ENCODE results near the gene CRTC2. TPM values are rescaled to one million over a fixed set of nuclear protein-coding genes. Genes with fewer than 3 reads are reported as not detected.
"Not testable (repeated sequence)": the region's sequence is repeated elsewhere in the genome, so short reads cannot be mapped to it uniquely, and the experiment has no call there.

The CRTC2 gene
- total and polyA plus RNA-seq, 2 of the 4 experiments (the other 2 are of a cell fraction): 2.7 to 20.1 TPM

- Histone ChIP-seq H3K79me1 (ENCODE audit: low read depth in 1 of 2, low read length in 2 of 2) (peaks cover 8 to 67% of the 10 kb centered on the region in 2 experiments), H2BK20ac (ENCODE audit: low read depth, low read length) (no peak overlapping the region), H4K8ac (ENCODE audit: low read depth in 2 of 2, low read length in 2 of 2) (no peak overlapping the region), H4K20me1 (ENCODE audit: insufficient read depth, low read length) (peaks cover 55% of the 10 kb centered on the region), H3K27me3 (ENCODE audit: control insufficient read depth, insufficient read depth, low read length) (no peaks in the 10 kb centered on the region), H3K36me3 (ENCODE audit: control insufficient read depth, insufficient read depth, low read length) (peaks cover 6% of the 10 kb centered on the region; the same call in 1 of the 2 replicates), H2BK15ac (ENCODE audit: low read depth, low read length) (no peak overlapping the region), H3K9ac (ENCODE audit: low read depth, low read length) (no peak overlapping the region), H3K9me3 (ENCODE audit: control insufficient read depth, insufficient read depth, low read length) (no peaks in the 10 kb centered on the region), H2BK5ac (ENCODE audit: low read depth, low read length, poor library complexity, severe bottlenecking) (no peak overlapping the region), H4K5ac (ENCODE audit: low read depth, low read length) (no peak overlapping the region), H3K23ac (ENCODE audit: low read depth, low read length) (no peak overlapping the region), H3K4me1 (ENCODE audit: control insufficient read depth, insufficient read depth, low read length) (no peaks in the 10 kb centered on the region), H2AFZ (replicated peaks; ENCODE audit: low read length, poor library complexity) (no peak overlapping the region), H3K9me1 (ENCODE audit: insufficient read depth, low read length) (0 out of 2 replicates have a peak, but pooled peaks cover 2% of the 10 kb centered on the region), H3K27ac (ENCODE audit: insufficient read depth, low read length) (no peak overlapping the region), H4K91ac (ENCODE audit: insufficient read depth, low read depth, low read length) (no peak overlapping the region), H2AK5ac (ENCODE audit: low read depth, low read length) (no peak overlapping the region), H2AK9ac (replicated peaks; ENCODE audit: low read depth, low read length, poor library complexity) (no peak overlapping the region), H3K4ac (ENCODE audit: low read depth, low read length) (no peak overlapping the region), H3K4me3 (ENCODE audit: insufficient read depth, low read depth, low read length) (no peak overlapping the region), H3K4me2 (ENCODE audit: low read depth, low read length) (no peak overlapping the region), H2BK120ac (ENCODE audit: low read depth, low read length) (no peak overlapping the region), H3K14ac (replicated peaks; ENCODE audit: low read depth, low read length) (no peak overlapping the region), H3K56ac (ENCODE audit: extremely low read depth, insufficient read depth, low read length) (no peak overlapping the region), H3K18ac (ENCODE audit: low read depth, low read length) (no peak overlapping the region)
- WGBS, 2 experiments (ENCODE audit: extremely low coverage in 2 of 2, insufficient read length in 1 of 2): no CpG with 5 or more reads among the region's 2 CpGs
- DNase-seq: no peak
- no peak for ATAC-seq (ENCODE audit: low read depth)
- in situ Hi-C loops (cut with MboI; ENCODE audit: low sequenced_read_pairs): no loop called here
- CTCF ChIA-PET: no interaction called here
- POLR2A ChIA-PET (ENCODE audit: unreplicated experiment): no interaction called here
- BruUV-seq (replicated peaks): no TSS peak
- TF ChIP-seq, protein P1, sequence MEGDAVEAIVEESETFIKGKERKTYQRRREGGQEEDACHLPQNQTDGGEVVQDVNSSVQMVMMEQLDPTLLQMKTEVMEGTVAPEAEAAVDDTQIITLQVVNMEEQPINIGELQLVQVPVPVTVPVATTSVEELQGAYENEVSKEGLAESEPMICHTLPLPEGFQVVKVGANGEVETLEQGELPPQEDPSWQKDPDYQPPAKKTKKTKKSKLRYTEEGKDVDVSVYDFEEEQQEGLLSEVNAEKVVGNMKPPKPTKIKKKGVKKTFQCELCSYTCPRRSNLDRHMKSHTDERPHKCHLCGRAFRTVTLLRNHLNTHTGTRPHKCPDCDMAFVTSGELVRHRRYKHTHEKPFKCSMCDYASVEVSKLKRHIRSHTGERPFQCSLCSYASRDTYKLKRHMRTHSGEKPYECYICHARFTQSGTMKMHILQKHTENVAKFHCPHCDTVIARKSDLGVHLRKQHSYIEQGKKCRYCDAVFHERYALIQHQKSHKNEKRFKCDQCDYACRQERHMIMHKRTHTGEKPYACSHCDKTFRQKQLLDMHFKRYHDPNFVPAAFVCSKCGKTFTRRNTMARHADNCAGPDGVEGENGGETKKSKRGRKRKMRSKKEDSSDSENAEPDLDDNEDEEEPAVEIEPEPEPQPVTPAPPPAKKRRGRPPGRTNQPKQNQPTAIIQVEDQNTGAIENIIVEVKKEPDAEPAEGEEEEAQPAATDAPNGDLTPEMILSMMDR (conservative IDR thresholded peaks at IDR 0.05; ENCODE audit: low read depth, low read length): no peak
- no peak for TF ChIP-seq RFX5 (IDR thresholded peaks at IDR 0.05; ENCODE audit: low read depth, low read length)
- dilution Hi-C loops (cut with HindIII; ENCODE audit: low sequenced_read_pairs, unreplicated experiment): loop anchor here (25.0 kb wide), 1 partner anchor 100 kb away; no protein-coding TSS in a partner anchor
- intact Hi-C loops (cut with micrococcal nuclease): no loop called here
Measured at GRCh38 chr1:153912349-153912748, 46.1 kb downstream of the CRTC2 start.

DNA sequence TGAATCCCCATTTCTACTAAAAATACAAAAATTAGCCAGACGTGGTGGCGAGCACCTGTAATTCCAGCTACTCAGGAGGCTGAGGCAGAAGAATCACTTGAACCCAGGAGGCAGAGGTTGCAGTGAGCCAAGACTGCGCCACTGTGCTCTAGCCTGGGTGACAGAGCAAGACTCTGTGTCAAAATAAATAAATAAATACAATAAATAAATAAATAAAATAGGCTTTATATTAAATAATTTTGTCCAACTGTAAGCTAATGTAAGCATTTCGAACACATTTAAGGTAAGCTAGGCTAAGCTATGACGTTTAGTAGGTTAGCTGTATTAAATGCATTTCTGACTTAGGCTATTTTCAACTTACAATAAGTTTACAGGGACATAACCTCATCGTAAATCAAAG lies 47.9 kb downstream of the CRTC2 start:
- not testable (repeated sequence) for H2BK15ac ChIP-seq (ENCODE audit: low read depth, low read length); H2BK5ac ChIP-seq (ENCODE audit: low read depth, low read length, poor library complexity, severe bottlenecking); H3K27me3 ChIP-seq (ENCODE audit: control insufficient read depth, insufficient read depth, low read length)

More for the DNA sequence above, 47.9 kb downstream of the CRTC2 start:
- H3K14ac ChIP-seq (replicated peaks; ENCODE audit: low read depth, low read length); H2AK5ac ChIP-seq (ENCODE audit: low read depth, low read length); H3K18ac ChIP-seq (ENCODE audit: low read depth, low read length); in situ Hi-C loops (cut with MboI; ENCODE audit: low sequenced_read_pairs); POLR2A ChIA-PET (ENCODE audit: unreplicated experiment); H4K91ac ChIP-seq (ENCODE audit: insufficient read depth, low read depth, low read length); H2AFZ ChIP-seq (replicated peaks; ENCODE audit: low read length, poor library complexity); H3K9me1 ChIP-seq (ENCODE audit: insufficient read depth, low read length); H2BK20ac ChIP-seq (ENCODE audit: low read depth, low read length); H3K4me1 ChIP-seq (ENCODE audit: control insufficient read depth, insufficient read depth, low read length); H3K4me2 ChIP-seq (ENCODE audit: low read depth, low read length); H3K56ac ChIP-seq (ENCODE audit: extremely low read depth, insufficient read depth, low read length); H3K9ac ChIP-seq (ENCODE audit: low read depth, low read length); H2BK120ac ChIP-seq (ENCODE audit: low read depth, low read length); intact Hi-C loops (cut with micrococcal nuclease); H3K4me3 ChIP-seq (ENCODE audit: insufficient read depth, low read depth, low read length); H3K36me3 ChIP-seq (ENCODE audit: control insufficient read depth, insufficient read depth, low read length); ATAC-seq (ENCODE audit: low read depth); BruUV-seq (replicated peaks); H3K23ac ChIP-seq (ENCODE audit: low read depth, low read length); H4K8ac ChIP-seq (ENCODE audit: low read depth in 2 of 2, low read length in 2 of 2); DNase-seq; H2AK9ac ChIP-seq (replicated peaks; ENCODE audit: low read depth, low read length, poor library complexity); H3K9me3 ChIP-seq (ENCODE audit: control insufficient read depth, insufficient read depth, low read length); H4K5ac ChIP-seq (ENCODE audit: low read depth, low read length); H3K27ac ChIP-seq (ENCODE audit: insufficient read depth, low read length); H3K4ac ChIP-seq (ENCODE audit: low read depth, low read length): not testable (repeated sequence)
- peaks cover 15 to 66% of the 10 kb centered on the region in 2 experiments for H3K79me1 ChIP-seq (ENCODE audit: low read depth in 1 of 2, low read length in 2 of 2)
- CTCF ChIA-PET: interaction anchor here (0.8 to 1.0 kb wide), 2 partner anchors 10 to 11 kb away, joined by 3 read pairs; no protein-coding TSS in a partner anchor
- H4K20me1 ChIP-seq (ENCODE audit: insufficient read depth, low read length): peaks cover 56% of the 10 kb centered on the region
- dilution Hi-C loops (cut with HindIII; ENCODE audit: low sequenced_read_pairs, unreplicated experiment): loop anchor here (25.0 kb wide), 1 partner anchor 98 kb away; no protein-coding TSS in a partner anchor
- no CpG with 5 or more reads among the region's 6 CpGs for WGBS, 2 experiments (ENCODE audit: extremely low coverage in 2 of 2, insufficient read length in 1 of 2)

Measured in IMR-90 (cell line).